CD4-positive, alpha-beta T cell treated with Interleukin-15 for 4 hours (primary cell): ENCODE results near the gene TTYH3.

Source experiments
- DNase-seq: peaks from one replicate; pipeline ENCODE4 v3.0.0-alpha.2; 2020; ENCODE audit warnings: low spot score

Gene TTYH3

GRCh38 chr7:2635810-2636701 is 4.3 kb downstream of the TTYH3 start:
- no peak for DNase-seq

- DNase-seq: no peak
Measured at GRCh38 chr7:2637066-2637471, 5.3 kb downstream of the TTYH3 start.

DNA sequence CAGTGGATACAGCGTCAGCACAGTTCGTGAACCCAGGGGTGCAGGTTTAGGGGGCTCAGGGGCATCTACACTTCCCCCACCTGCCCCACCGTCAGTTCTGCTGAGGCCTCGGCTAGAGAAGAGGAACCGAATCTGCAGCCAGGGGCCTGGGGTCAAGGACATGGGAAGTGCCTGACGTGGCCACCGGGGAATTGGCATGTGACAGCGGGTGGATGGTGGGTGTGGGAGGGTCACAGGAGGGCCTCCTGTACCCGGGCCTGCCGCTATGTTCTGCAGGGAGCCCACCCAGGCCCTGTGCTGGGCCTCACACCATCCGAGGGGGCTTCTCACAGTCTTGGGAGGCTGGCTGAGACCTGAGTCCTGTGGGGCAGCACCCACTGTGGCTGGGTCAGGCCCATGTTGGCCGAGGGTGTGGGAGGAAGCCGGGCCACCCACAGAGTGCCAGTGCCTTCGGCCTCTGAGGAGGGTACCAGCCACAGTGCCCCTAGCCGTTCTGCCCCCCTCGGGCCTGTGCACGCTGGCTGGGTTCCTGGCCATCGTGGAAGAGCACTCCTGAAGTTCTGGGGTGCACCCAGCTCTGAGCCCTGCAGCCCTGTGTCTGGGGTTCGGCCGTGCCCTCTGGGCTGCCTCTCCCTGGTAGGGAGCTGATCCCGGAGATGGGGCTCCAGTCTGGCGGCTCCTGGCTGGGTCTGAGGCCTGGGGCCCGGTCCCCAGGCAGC is 5.9 kb downstream of the TTYH3 start:
- DNase-seq: no peak

DNA sequence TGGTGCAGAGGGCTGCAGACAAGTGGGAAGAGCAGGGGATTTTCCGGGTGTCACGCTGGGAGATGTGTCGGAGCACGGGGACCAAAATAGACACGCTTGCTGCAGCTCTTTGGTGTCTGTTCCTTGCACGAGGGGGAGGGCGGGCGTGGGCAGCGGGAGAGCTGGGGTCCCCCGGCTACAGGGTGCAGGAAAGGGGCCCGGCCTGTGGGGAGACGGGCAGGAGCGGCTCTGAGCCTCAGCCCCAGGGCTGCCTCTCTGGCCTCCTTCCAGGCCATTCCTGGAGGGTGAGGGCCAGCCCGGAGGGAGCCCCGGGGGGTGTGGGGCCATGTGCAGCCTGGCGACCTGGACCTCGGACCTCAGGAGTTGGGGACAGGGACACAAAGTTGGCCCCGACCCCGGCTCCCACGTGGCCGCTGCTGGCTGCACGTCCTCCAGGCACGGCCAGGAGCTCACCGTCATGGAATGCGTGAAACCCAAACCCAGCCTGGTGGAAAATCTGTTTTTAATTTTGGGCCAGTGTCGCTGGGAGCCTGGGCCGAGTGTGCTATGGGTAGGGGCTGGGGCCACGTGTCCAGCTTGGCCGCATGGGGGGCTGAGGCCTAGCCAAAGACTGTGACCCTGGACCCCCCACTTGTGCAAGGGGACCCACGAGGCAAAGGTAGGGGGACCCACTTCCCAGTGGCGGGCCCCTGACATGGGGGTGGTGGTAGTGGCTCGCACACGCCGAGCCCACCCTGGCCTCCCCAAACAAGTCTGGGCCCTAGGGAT is 6.6 kb downstream of the TTYH3 start:
- DNase-seq: no peak

DNA sequence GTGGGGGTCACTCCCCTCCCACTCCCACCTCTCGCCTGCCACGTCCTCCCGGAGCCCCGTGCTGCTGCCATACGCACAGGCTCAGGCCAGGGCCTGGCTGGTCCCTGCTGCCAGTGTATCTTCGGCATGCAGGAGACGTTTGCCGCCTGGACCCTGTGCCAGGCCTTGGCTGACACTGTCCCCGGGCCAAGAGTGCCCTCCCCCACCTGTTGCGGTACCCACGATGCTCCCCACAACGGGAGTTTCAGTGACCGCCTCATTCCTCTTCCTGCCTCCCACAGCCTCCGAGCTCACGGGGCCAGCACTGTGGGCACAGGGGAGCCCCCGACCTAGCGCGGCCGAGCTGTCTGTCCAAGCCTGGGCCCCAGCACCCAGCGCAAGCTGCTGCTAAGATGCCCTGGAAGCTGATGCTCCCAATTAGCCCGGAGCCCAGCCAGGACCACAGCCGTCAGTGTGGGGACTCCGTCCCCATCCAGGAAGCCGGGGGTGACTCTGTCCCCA is 7.4 kb downstream of the TTYH3 start:
- DNase-seq: no peak

DNA sequence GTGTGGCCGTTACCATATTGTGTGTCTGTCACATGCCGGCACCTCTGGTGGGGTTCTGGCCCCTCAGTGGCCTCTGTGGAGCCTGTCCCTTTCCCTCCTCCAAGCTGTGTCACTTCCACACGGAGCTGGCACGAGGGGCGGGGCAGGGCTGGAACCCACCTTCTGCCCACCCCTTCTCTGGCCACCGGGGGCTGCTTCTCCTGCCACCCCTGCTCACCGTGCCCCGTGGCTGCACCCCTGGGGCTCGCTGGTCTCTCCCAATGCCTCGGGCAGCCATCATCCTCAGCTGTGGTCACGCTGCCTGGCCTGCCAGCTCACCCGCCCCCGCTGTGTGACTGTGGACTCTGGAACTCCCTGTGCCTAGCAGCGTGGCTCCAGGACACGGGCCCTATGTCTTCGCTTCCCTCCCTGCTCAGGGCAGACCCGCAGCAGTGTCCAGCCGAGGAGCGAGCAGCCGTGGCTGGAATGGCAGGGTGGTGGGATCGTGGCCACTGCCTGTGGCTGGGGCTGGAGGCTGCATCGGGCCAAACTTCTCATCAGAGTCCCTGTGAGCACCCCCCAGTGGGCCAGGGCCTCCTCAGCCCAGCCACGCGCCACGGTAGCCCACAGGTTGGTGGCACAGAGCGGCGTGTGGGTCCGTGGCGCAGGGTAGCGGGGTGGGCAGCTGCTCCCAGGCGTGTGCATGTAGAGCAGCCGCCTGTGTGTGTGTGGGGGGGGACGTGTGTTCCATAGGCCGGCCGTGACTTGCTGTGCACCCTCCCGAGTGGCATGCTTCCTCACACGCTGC is 8.1 kb downstream of the TTYH3 start:
- no peak for DNase-seq

- no peak for DNase-seq
Measured at GRCh38 chr7:2640482-2640830, 8.7 kb downstream of the TTYH3 start.

- no peak for DNase-seq
Measured at GRCh38 chr7:2640846-2641316, 9.1 kb downstream of the TTYH3 start.

DNA sequence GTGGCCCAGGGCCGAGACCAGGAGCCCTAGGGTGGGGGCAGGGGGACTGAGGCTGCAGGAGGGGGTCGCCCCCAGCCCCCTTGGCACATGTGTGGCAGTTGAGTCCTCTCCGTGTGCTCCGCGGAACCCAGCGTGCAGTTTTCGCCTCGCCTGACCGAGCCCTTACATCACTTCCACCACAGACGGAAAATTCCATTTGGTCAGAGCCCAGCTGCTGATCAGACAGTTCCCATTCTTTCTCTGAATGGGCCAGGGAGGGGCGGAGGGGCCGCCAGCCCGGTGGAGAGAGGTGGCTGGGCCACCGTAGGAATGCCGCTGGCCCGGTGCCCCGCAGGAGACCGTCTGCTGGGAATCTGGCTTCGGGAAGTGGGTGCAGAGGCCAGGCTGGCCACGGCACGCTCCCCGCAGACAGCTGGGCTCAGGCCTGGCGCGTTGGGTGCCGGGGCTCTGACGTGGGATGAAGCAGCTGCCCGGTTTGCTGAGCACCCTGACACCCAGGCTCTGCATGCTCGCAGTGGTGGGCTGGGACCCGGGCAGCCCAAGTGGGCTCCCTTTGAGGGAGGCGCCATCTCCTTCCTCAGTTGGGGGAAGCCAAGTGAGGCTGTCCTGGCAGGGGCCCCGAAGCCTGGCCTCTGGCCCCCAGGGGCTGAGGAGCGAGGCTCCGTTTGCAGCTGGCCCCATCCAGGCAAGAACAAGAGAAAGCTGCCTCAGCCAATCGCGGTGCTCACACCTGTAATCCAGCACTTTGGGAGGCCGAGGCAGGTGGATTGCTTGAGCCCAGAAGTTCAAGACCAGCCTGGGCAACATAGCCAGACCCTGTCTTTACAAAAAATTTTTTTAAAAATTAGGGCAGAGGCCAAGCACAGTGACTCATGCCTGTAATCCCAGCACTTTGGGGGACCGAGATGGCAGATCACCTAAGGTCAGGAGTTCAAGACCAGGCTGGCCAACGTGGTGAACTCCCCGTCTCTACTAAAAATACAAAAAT is 9.9 kb downstream of the TTYH3 start:
- DNase-seq: no peak

DNA sequence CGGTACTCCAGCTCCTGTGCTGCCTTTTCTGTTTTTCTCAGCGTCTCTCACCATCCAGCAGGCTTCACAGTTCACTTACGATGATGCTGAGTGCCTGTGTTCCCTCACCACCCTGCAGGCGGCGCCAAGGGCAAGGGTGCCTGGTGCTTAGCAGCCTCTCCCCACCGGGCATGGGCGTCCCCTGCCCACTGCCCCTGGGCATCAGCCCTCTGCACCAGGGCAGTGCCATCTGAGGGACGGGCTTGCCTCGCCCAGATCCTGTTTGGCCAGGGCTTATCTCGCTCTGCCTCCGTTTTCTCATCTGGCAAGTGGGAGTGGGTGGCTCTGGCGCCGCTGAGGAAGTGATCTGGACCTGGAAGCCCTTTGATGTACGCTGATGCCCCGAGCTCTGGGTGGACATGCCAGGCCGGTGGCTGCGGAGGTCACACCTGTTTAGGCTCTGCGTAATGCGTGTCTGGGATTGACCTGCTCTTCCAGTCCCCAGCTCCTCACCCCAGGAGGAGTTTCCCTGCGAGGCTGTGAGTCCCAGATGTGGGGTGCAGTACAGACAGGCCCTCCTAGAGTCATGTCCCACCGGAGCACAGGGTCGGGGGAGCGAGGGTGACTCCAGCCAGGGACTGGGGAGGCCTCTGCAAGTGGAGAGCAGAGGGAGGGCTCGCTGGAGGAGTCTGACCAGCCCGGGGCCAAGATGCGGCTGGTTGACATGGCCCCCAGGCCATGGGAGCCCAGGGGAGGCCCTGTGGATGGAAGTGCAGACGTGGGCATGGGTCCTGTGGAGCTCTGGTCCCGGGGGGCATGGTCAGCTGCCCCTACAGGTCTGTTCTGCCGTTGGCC is 11.8 kb downstream of the TTYH3 start:
- no peak for DNase-seq

- no peak for DNase-seq
Measured at GRCh38 chr7:2644220-2644561, 12.4 kb downstream of the TTYH3 start.

GRCh38 chr7:2644562-2645273 is 12.9 kb downstream of the TTYH3 start:
- no peak for DNase-seq

DNA sequence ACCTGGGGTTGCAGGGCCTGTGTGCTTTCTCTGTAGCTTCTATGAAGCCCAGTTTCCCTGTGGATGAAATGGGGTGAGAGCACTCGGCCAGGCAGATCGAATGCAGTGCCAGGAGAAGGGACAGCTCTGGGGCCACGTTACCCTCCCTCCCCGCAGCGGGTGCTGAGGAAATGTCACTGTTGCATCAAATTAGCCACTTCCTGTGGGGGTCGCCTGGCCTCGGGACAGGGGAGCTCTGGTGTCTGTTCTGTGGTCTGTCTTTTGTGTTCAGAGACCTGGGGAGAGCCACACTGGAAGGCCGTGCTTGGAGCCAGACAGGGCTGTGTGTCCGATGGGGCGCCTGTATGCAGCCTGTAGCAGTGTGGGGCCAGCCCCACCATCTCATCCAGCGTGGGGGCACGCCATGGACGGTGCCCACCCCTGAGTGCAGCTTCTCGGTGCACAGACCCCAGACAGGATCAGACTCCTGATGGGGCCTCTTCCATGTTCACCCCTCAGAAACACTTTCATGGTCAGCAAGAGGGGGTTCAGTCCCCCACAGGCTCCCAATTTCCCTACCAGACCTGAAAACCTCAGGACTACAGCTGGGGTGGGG is 13.6 kb downstream of the TTYH3 start:
- peak; percentile 16 for DNase-seq

GRCh38 chr7:2646336-2646679 is 14.5 kb downstream of the TTYH3 start:
- DNase-seq: no peak

- DNase-seq: no peak
Measured at GRCh38 chr7:2646680-2647571, 15.1 kb downstream of the TTYH3 start.

- no peak for DNase-seq
Measured at GRCh38 chr7:2647594-2648172, 15.9 kb downstream of the TTYH3 start.
